Esophagus muscularis mucosa (tissue), 4 donors: ENCODE data around the gene TIMM23. TPM values are rescaled to one million over a fixed set of nuclear protein-coding genes. Genes with fewer than 3 reads are reported as not detected.
"Not testable (repeated sequence)": the region's sequence is repeated elsewhere in the genome, so short reads cannot be mapped to it uniquely, and the experiment has no call there.

Experiments used
- DNase-seq: peaks from one replicate; pipeline ENCODE4 v3.0.0-alpha.2; 2017; ENCODE audit errors: extremely low spot score
- H3K27ac ChIP-seq, 4 donors: fragments of 200-600 bp; sonication (generic); replicated peaks in 1 of 4; 1 replicate in 3 of 4; 2 replicates in 1 of 4; pipeline ENCODE4 v1.5.1; 2016 to 2019; ENCODE audit warnings: mild to moderate bottlenecking in 1 of 4
- H3K27me3 ChIP-seq, 4 donors: fragments of 200-600 bp; sonication (generic); one replicate each; pipeline versions ENCODE4 v1.5.1 to v1.6.0; 2016 to 2019
- H3K36me3 ChIP-seq, 4 donors: fragments of 200-600 bp; sonication (generic); one replicate each; pipeline ENCODE4 v1.5.1; 2016 to 2019
- H3K4me1 ChIP-seq, 4 donors: fragments of 200-600 bp; sonication (generic); one replicate each; pipeline ENCODE4 v1.5.1; 2016 to 2019
- H3K4me3 ChIP-seq, 4 donors: fragments of 200-600 bp; sonication (generic); 1 replicate in 2 of 4; 2 replicates in 2 of 4; pipeline ENCODE4 v1.5.1; 2016 to 2019; ENCODE audit warnings: mild to moderate bottlenecking in 4 of 4, moderate library complexity in 1 of 4
- H3K9me3 ChIP-seq, 4 donors: fragments of 200-600 bp; sonication (generic); 1 replicate in 3 of 4; 2 replicates in 1 of 4; pipeline ENCODE4 v1.5.1; 2016 to 2019
- EP300 ChIP-seq: sonication (generic); formaldehyde crosslinking; IDR thresholded peaks from one replicate; pipeline ENCODE4 v1.6.1; 2017; ENCODE audit warnings: antibody characterized with exemption
- POLR2A ChIP-seq: fragments of 450-650 bp; IDR thresholded peaks from one replicate; pipeline ENCODE4 v1.6.1; 2017; ENCODE audit warnings: antibody characterized with exemption, moderate library complexity, mild to moderate bottlenecking, low read depth
- POLR2AphosphoS5 ChIP-seq, 2 donors: sonication (generic); formaldehyde crosslinking; IDR thresholded peaks; one replicate each; pipeline ENCODE4 v1.6.1; 2017; ENCODE audit warnings: antibody characterized with exemption in 2 of 2
- WGBS: methylation state at CpG from one replicate; pipeline ENCODE4 v1.1.5; 2018; 5-methylcytosine and 5-hydroxymethylcytosine counted together
- intact Hi-C: fragments of 100-400 bp; cut with DNase I; formaldehyde crosslinking; loops from one replicate; pipeline ENCODE4 v1.15.1; 2023
- total RNA-seq, 4 donors: library from RNA; depleted of rRNA; stranded (reverse); fragments of >200 nt; gene quantifications; one replicate each; pipeline versions ENCODE4 v1.1.0 to v1.2.1, GENCODE V29; 2016
- TF ChIP-seq, protein P1 (sequence below), 3 experiments: fragments of 200-600 bp in 2 of 3; fragments of 450-650 bp in 1 of 3; sonication (generic) in 2 of 3; IDR thresholded peaks; one replicate each; pipeline ENCODE4 v1.5.1; 2017 to 2019; ENCODE audit warnings: antibody characterized with exemption in 3 of 3, mild to moderate bottlenecking in 2 of 3, moderate library complexity in 1 of 3

TIMM23 gene
- total RNA-seq, 4 donors from 2014 or later = 52.9 to 66.9 (median 57.7) TPM

DNA sequence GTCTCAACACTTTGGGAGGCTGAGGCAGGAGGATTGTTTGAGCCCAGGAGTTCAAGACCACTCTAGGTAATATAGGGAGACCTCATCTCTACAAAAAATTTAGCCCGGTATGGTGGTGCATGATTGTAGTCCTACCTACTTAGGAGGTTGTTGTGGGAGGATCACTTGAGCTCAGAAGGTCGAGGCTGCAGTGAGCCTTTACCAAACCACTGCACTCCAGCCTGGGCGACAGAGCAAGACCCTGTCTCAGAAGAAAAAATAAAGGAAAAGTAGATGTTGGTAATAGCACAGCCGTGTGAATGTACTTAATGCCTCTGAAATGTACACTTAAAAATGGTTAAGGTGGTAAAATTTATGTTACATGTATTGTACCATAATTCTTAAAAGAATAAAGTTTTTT is 25.3 kb downstream of the TIMM23 start:
- Histone ChIP-seq H3K4me3 (no peak overlapping the region), H3K9me3 (no peaks in the 10 kb centered on the region), H3K36me3 (peaks cover 10 to 69% (median 46%) of the 10 kb centered on the region in 4 donors), H3K4me1 (no peaks in the 10 kb centered on the region), H3K27ac (no peak overlapping the region), H3K27me3 (no peaks in the 10 kb centered on the region)
- DNase-seq = no peak
- intact Hi-C loops = no loop called here
- 95% methylated on average over 4 of the region's 4 CpGs for WGBS
- TF ChIP-seq POLR2AphosphoS5 (IDR thresholded peaks at IDR 0.05) (no peak), POLR2A (no peak), EP300 (no peak)
- TF ChIP-seq, protein P1, sequence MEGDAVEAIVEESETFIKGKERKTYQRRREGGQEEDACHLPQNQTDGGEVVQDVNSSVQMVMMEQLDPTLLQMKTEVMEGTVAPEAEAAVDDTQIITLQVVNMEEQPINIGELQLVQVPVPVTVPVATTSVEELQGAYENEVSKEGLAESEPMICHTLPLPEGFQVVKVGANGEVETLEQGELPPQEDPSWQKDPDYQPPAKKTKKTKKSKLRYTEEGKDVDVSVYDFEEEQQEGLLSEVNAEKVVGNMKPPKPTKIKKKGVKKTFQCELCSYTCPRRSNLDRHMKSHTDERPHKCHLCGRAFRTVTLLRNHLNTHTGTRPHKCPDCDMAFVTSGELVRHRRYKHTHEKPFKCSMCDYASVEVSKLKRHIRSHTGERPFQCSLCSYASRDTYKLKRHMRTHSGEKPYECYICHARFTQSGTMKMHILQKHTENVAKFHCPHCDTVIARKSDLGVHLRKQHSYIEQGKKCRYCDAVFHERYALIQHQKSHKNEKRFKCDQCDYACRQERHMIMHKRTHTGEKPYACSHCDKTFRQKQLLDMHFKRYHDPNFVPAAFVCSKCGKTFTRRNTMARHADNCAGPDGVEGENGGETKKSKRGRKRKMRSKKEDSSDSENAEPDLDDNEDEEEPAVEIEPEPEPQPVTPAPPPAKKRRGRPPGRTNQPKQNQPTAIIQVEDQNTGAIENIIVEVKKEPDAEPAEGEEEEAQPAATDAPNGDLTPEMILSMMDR (IDR thresholded peaks at IDR 0.05) = no peak

DNA sequence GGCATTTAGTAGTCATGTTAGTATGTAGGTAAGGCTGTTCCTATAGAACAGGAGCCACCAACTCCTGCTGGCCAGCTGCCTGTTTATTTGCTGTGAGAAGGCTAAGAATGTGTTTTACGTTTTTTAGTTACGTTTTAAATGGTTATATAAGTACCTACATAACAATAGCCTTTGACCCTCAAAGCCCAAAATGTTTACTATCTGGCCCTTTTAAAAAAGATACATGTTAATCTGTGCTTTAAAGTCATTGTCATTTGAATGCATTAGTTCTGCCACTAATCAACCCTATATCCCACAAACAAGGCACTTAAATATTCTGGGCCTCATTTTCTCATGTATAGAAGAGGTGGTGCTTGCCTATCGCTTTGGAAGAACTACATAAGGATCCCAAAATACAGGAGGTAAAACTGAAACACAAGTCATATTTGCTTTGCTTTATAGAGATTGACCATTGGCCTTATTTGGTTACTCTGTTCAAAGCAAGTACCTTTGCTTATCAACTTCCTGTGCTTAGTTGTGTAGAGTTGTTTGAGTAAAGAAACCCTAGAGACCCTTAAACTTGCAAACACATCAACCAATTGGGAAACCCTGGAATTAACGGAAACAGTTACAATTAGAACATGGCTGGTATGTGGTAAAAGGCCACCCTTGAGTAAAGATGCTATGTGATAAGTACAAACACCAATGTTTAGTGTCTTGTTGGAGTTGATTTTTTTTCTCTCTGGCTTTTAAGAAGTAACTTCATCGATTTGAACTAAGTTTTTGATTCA is 25.9 kb downstream of the TIMM23 start:
- no peak for DNase-seq
- intact Hi-C loops = no loop called here
- no peaks in the 10 kb centered on the region for H3K27me3 ChIP-seq
- no peaks in the 10 kb centered on the region for H3K4me1 ChIP-seq
- H3K4me3 ChIP-seq = no peak overlapping the region
- H3K36me3 ChIP-seq = peaks cover 10 to 68% (median 51%) of the 10 kb centered on the region in 4 donors
- 85% methylated on average over 5 of the region's 5 CpGs for WGBS
- no peaks in the 10 kb centered on the region for H3K9me3 ChIP-seq
- TF ChIP-seq, protein P1 (IDR thresholded peaks at IDR 0.05) = no peak
- TF ChIP-seq EP300 (no peak), POLR2A (no peak), POLR2AphosphoS5 (IDR thresholded peaks at IDR 0.05) (no peak)
- H3K27ac ChIP-seq = no peak overlapping the region

DNA sequence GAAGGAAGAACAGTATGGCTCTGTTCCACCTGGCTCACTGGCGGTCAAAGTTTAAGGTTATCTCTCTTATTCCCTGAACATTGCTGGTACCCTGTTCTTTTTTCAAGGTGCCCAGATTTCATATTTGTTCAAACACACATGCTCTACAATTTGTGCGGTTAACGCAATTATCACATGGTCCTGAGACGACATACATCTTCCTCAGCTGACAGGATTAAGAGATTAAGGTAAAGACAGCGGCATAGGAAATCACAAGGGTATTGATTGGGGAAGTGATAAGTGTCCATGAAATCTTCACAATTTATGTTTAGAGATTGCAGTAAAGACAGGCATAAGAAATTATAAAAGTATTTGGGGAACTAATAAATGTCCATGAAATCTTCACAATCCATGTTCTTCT is 27.7 kb downstream of the TIMM23 start:
- WGBS = 93% methylated on average over 5 of the region's 5 CpGs
- H3K27ac ChIP-seq, intact Hi-C loops: not testable (repeated sequence)

DNA sequence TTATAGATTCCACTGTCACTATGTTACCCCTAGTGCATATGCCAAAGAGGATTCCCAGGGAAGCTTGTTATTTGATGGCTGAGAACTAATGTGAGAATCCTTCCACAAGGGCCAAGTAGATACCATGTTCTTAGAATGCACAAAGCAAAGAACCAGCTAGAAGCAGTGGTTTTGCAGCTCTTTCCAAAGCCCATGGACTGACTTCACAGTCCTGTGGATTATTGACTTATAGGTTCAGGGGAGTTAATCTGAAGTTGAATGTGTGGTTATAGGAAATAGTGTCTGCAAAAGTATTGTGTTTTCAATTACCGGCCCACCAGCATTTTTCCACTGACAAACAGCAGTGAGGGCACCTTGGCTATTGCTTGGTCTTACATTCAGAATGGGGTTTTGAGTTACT is 28.2 kb downstream of the TIMM23 start:
- peaks cover 21 to 82% (median 66%) of the 10 kb centered on the region in 4 donors for H3K36me3 ChIP-seq
- WGBS = 100% methylated on average over 1 of the region's 1 CpG

More for the DNA sequence above, 27.7 kb downstream of the TIMM23 start:
- not testable (repeated sequence) for H3K9me3 ChIP-seq, H3K27me3 ChIP-seq, H3K4me3 ChIP-seq, H3K4me1 ChIP-seq, DNase-seq
- H3K36me3 ChIP-seq = peaks cover 21 to 76% (median 61%) of the 10 kb centered on the region in 4 donors

DNA sequence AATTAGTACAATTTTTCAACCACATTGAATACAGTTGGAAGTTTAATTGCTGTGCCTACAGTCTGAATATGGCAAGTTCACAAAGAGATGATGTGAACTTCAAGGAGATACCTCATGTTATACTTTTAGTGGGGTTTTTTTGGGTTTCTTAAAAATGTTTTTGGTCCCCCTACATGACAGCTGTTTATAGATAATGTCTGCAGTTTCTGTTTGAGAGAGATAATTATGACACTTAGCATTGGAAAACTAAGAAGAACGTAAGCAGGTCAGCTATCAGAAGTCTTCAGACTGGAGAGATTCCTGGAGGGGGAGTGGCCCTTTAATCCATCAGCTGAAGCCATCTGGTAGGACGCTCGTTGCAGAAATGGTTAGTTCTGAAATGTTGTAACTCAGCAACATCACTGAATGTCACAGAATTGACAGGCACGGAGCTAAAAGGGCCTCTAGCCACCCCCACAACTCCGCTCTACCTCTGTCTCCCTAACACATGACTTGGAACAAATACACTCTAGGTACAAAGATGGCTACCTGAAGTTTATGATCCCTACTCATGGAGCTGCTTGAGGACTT is 29.0 kb downstream of the TIMM23 start:
- WGBS = 70% methylated on average over 5 of the region's 5 CpGs
- Histone ChIP-seq H3K27me3 (no peaks in the 10 kb centered on the region), H3K4me3 (no peak overlapping the region), H3K4me1 (peaks cover 0 to 3% (median 0%) of the 10 kb centered on the region in 4 donors), H3K36me3 (peaks cover 21 to 89% (median 73%) of the 10 kb centered on the region in 4 donors), H3K9me3 (no peaks in the 10 kb centered on the region), H3K27ac (no peak overlapping the region)
- intact Hi-C loops = no loop called here
- TF ChIP-seq POLR2AphosphoS5 (IDR thresholded peaks at IDR 0.05) (no peak), EP300 (no peak), POLR2A (no peak)
- TF ChIP-seq, protein P1 (IDR thresholded peaks at IDR 0.05) = no peak
- no peak for DNase-seq

More for the DNA sequence above, 28.2 kb downstream of the TIMM23 start:
- Histone ChIP-seq H3K4me3 (no peak overlapping the region), H3K9me3 (no peaks in the 10 kb centered on the region), H3K4me1 (no peaks in the 10 kb centered on the region), H3K27ac (no peak overlapping the region), H3K27me3 (no peaks in the 10 kb centered on the region)
- intact Hi-C loops = no loop called here
- no peak for TF ChIP-seq EP300
- TF ChIP-seq POLR2A = no peak
- TF ChIP-seq, protein P1 (IDR thresholded peaks at IDR 0.05) = no peak
- no peak for TF ChIP-seq POLR2AphosphoS5 (IDR thresholded peaks at IDR 0.05)
- no peak for DNase-seq

DNA sequence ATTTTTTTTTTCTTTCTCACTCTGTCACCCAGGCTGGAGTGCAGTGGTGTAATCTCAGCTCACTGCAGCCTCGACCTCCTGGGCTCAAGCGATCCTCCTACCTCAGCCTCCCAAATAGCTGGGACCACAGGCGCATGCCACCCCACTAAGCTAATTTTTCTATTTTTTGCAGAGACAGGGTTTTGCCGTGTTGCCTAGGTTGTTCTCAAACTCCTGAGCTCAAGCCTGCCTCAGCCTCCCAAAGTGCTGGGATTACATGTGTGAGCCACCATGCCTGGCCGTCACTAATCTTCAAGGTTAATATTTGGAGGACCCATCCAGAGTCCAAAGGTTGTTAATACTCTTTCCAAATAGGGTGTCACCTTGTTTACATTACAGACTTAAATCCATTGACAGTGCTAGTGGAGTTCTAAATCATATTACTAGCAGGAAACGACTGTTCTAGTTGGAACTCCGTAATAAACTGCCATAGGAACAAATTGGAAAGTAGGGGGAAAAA is 29.9 kb downstream of the TIMM23 start:
- H3K27me3 ChIP-seq, H3K27ac ChIP-seq, H3K4me3 ChIP-seq, intact Hi-C loops, H3K9me3 ChIP-seq, H3K4me1 ChIP-seq, DNase-seq: not testable (repeated sequence)
- H3K36me3 ChIP-seq = peaks cover 21 to 97% (median 82%) of the 10 kb centered on the region in 4 donors
- 95% methylated on average over 7 of the region's 7 CpGs for WGBS
